Measurements from ENCODE around the gene KNCN. TPM values are rescaled to one million over a fixed set of nuclear protein-coding genes. Genes with fewer than 3 reads are reported as not detected.

The KNCN gene
- total RNA-seq, 1 experiment from 2014 or later: not detected

DNA sequence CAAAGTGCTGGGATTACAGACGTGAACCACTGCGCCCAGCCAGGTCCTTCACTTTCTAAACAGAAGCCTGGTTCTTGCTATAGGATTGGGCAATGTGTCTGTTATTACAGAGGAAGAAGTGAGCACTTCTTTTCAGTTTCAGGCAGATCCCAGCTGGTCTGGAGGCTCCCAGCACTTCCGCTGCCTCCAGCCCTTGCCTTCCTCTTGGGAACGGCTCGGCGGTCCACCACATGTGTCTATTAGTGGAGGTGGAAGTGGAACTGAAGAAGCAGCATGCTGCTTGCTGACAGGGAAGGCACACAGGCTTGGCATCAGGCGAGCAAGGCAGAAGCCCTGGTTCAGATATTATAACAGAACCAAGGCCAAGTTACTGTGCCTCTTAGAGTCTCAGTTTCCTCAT, 35.6 kb upstream of the KNCN start:
- no TSS peak for BruUV-seq (replicated peaks)
- H3K27me3 Mint-ChIP-seq (ENCODE audit: unreplicated experiment): no peaks in the 10 kb centered on the region
- intact Hi-C loops (cut with micrococcal nuclease; ENCODE audit: unreplicated experiment): no loop called here
- H3K4me3 Mint-ChIP-seq (ENCODE audit: low read depth, unreplicated experiment): no peak overlapping the region
- H3K36me3 Mint-ChIP-seq (ENCODE audit: insufficient read depth, unreplicated experiment): peaks cover 5% of the 10 kb centered on the region
- TF ChIP-seq, protein P1, sequence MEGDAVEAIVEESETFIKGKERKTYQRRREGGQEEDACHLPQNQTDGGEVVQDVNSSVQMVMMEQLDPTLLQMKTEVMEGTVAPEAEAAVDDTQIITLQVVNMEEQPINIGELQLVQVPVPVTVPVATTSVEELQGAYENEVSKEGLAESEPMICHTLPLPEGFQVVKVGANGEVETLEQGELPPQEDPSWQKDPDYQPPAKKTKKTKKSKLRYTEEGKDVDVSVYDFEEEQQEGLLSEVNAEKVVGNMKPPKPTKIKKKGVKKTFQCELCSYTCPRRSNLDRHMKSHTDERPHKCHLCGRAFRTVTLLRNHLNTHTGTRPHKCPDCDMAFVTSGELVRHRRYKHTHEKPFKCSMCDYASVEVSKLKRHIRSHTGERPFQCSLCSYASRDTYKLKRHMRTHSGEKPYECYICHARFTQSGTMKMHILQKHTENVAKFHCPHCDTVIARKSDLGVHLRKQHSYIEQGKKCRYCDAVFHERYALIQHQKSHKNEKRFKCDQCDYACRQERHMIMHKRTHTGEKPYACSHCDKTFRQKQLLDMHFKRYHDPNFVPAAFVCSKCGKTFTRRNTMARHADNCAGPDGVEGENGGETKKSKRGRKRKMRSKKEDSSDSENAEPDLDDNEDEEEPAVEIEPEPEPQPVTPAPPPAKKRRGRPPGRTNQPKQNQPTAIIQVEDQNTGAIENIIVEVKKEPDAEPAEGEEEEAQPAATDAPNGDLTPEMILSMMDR (IDR thresholded peaks at IDR 0.05; ENCODE audit: unreplicated experiment): no peak
- CTCF ChIA-PET: no interaction called here
- peaks cover 2% of the 10 kb centered on the region for H3K9me3 Mint-ChIP-seq (ENCODE audit: low read depth, unreplicated experiment)
- H3K27ac Mint-ChIP-seq (ENCODE audit: unreplicated experiment): no peak overlapping the region
- DNase-seq: no peak
- H3K4me1 Mint-ChIP-seq (ENCODE audit: low read depth, unreplicated experiment): no peaks in the 10 kb centered on the region

DNA sequence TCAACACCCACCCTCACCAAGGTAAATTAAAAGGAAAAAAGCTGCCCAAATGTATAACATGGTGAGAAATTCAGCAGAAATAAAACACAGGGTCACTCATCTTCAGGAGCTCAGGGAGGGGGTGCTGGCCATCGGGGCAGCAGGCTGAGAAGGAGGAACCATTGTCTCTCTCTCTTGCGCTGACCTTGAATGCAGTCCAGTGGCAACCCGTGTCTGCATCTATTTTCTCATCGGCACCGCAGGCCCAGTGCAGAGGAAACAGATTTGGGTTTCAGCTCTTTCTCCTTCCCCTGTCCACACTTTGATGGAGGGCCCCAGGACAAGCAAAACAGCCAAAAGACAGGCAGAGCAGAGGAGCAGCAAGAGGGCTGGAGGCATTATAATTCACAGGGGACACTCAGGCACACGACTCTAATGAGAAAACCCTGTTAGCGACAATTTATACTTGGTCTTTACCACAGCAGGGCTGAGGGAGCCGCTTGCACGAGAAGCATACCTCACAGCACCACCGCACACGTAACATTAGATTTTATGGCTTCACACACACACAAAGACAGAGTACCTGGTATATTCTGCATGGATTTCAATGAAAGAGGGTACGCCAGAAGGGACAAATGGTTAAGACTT, 34.0 kb upstream of the KNCN start:
- BruUV-seq (replicated peaks): no TSS peak
- CTCF ChIA-PET: no interaction called here
- Mint-ChIP-seq H3K27me3 (ENCODE audit: unreplicated experiment) (no peaks in the 10 kb centered on the region), H3K4me3 (ENCODE audit: low read depth, unreplicated experiment) (no peak overlapping the region), H3K9me3 (ENCODE audit: low read depth, unreplicated experiment) (peaks cover 2% of the 10 kb centered on the region), H3K36me3 (ENCODE audit: insufficient read depth, unreplicated experiment) (peaks cover 12% of the 10 kb centered on the region), H3K4me1 (ENCODE audit: low read depth, unreplicated experiment) (no peaks in the 10 kb centered on the region), H3K27ac (ENCODE audit: unreplicated experiment) (no peak overlapping the region)
- DNase-seq: no peak
- TF ChIP-seq, protein P1 (IDR thresholded peaks at IDR 0.05; ENCODE audit: unreplicated experiment): no peak
- intact Hi-C loops (cut with micrococcal nuclease; ENCODE audit: unreplicated experiment): no loop called here

DNA sequence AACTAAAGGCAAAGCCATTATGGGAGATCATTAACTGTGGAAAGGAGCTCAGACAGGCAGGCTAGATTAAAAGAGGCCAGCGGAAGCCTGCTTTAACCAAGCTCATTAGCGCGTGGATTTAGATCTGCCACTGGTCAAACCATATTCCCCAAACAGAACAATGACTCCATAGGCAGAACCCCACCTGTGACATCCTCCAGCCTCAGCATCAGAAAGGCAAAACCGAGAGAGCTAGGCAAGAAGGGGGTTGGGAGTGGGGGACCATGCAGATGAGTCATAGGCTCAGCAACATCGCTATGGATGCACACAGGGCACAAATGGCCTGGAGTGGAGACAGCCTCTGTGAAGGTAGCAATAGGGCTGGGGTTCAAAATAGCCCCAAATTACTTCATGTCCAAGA, 32.0 kb upstream of the KNCN start:
- no peaks in the 10 kb centered on the region for H3K4me1 Mint-ChIP-seq (ENCODE audit: low read depth, unreplicated experiment)
- CTCF ChIA-PET: no interaction called here
- intact Hi-C loops (cut with micrococcal nuclease; ENCODE audit: unreplicated experiment): no loop called here
- no peak overlapping the region for H3K27ac Mint-ChIP-seq (ENCODE audit: unreplicated experiment)
- H3K36me3 Mint-ChIP-seq (ENCODE audit: insufficient read depth, unreplicated experiment): peaks cover 8% of the 10 kb centered on the region
- H3K27me3 Mint-ChIP-seq (ENCODE audit: unreplicated experiment): no peaks in the 10 kb centered on the region
- TF ChIP-seq, protein P1 (IDR thresholded peaks at IDR 0.05; ENCODE audit: unreplicated experiment): no peak
- no peak overlapping the region for H3K4me3 Mint-ChIP-seq (ENCODE audit: low read depth, unreplicated experiment)
- DNase-seq: no peak
- H3K9me3 Mint-ChIP-seq (ENCODE audit: low read depth, unreplicated experiment): no peaks in the 10 kb centered on the region
- no TSS peak for BruUV-seq (replicated peaks)

DNA sequence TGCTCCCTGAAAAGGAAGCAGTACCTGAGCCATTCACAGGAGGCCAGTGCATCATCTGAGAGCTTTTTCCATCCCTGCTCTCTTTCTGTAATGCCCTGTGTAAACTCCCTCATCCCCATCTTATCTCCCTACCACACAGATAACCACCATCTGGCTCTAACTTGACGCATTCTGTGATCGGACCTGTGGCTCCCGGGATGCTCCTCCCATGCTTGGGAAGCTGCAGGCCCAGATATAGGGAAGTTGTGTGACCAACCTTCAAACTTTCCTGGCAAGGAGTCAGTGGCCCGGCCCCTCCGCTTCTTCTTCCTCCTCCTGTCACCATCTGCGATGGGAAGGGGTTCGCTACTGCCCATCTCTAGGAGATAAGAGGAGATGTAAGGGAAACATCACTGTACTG, 31.5 kb upstream of the KNCN start:
- intact Hi-C loops (cut with micrococcal nuclease; ENCODE audit: unreplicated experiment): no loop called here
- Mint-ChIP-seq H3K27me3 (ENCODE audit: unreplicated experiment) (no peaks in the 10 kb centered on the region), H3K4me1 (ENCODE audit: low read depth, unreplicated experiment) (no peaks in the 10 kb centered on the region), H3K9me3 (ENCODE audit: low read depth, unreplicated experiment) (no peaks in the 10 kb centered on the region), H3K36me3 (ENCODE audit: insufficient read depth, unreplicated experiment) (peaks cover 8% of the 10 kb centered on the region), H3K4me3 (ENCODE audit: low read depth, unreplicated experiment) (no peak overlapping the region), H3K27ac (ENCODE audit: unreplicated experiment) (no peak overlapping the region)
- CTCF ChIA-PET: interaction anchor here (1.7 kb wide), 1 partner anchor 48 kb away, joined by 4 read pairs; a partner anchor contains a TSS
- TF ChIP-seq, protein P1 (IDR thresholded peaks at IDR 0.05; ENCODE audit: unreplicated experiment): no peak
- BruUV-seq (replicated peaks): no TSS peak
- DNase-seq: no peak

All from Calu3 (cell line).